HepG2 (cell line): ENCODE measurements around the gene PRR29. TPM values are rescaled to one million over a fixed set of nuclear protein-coding genes. Genes with fewer than 3 reads are reported as not detected.

Experiments
- DNMT3B ChIP-seq: conservative IDR thresholded peaks from 2 replicates; pipeline ENCODE4 v1.6.1; 2016; ENCODE audit warnings: missing biosample characterization, control low read depth
- KDM1A ChIP-seq: IDR thresholded peaks from 2 replicates; pipeline ENCODE4 v1.6.1; 2016; ENCODE audit warnings: missing compliant biosample characterization
- MAFF ChIP-seq: IDR thresholded peaks from 2 replicates; pipeline ENCODE4 v1.6.1; 2011; ENCODE audit warnings: low read depth, low read length, improper control_type of control experiment
- MEIS2 ChIP-seq: sonication (generic); formaldehyde crosslinking; IDR thresholded peaks from 2 replicates; pipeline ENCODE4 v1.9.0; 2021; ENCODE audit warnings: mild to moderate bottlenecking, missing genetic modification reagents
- RORA ChIP-seq: sonication (generic); formaldehyde crosslinking; IDR thresholded peaks from 2 replicates; pipeline ENCODE4 v1.5.0; 2020; ENCODE audit warnings: mild to moderate bottlenecking, missing genetic modification reagents, moderate library complexity
- SMAD9 ChIP-seq: sonication (generic); formaldehyde crosslinking; IDR thresholded peaks from 2 replicates; pipeline ENCODE4 v1.5.1; 2020; ENCODE audit warnings: mild to moderate bottlenecking, missing genetic modification reagents
- ZFY ChIP-seq: sonication (generic); formaldehyde crosslinking; IDR thresholded peaks from 2 replicates; pipeline ENCODE4 v1.4.0; 2020; ENCODE audit warnings: missing genetic modification reagents
- ZNF136 ChIP-seq: sonication (generic); formaldehyde crosslinking; IDR thresholded peaks from 2 replicates; pipeline ENCODE4 v1.8.1; 2022; ENCODE audit warnings: low read depth, mild to moderate bottlenecking, moderate library complexity, missing genetic modification reagents
- ZNF7 ChIP-seq: IDR thresholded peaks from 2 replicates; pipeline ENCODE4 v1.6.1; 2016; ENCODE audit warnings: missing biosample characterization, missing genetic modification reagents
- ZNF749 ChIP-seq: sonication (generic); formaldehyde crosslinking; IDR thresholded peaks from 2 replicates; pipeline ENCODE4 v1.8.0; 2022; ENCODE audit warnings: mild to moderate bottlenecking, missing genetic modification reagents, moderate library complexity, borderline replicate concordance
- ZNF75D ChIP-seq: sonication (generic); formaldehyde crosslinking; IDR thresholded peaks from 2 replicates; pipeline ENCODE4 v1.8.1; 2023; ENCODE audit warnings: missing genetic modification reagents, mild to moderate bottlenecking, borderline replicate concordance
- ZNF777 ChIP-seq: sonication (generic); formaldehyde crosslinking; IDR thresholded peaks from 2 replicates; pipeline ENCODE4 v1.4.0; 2020; ENCODE audit warnings: missing genetic modification reagents
- ZSCAN31 ChIP-seq: sonication (generic); formaldehyde crosslinking; IDR thresholded peaks from 2 replicates; pipeline ENCODE4 v1.5.0; 2020; ENCODE audit warnings: low read depth, mild to moderate bottlenecking, missing genetic modification reagents
- ZSCAN9 ChIP-seq: IDR thresholded peaks from 2 replicates; pipeline ENCODE4 v1.6.1; 2016; ENCODE audit warnings: borderline replicate concordance
- polyA plus RNA-seq, 8 experiments: library from polyadenylated mRNA; depleted of rRNA in 3 of 8; stranded (reverse) in 7 of 8; unstranded in 1 of 8; fragments of >200 nt; fragmentation: Illumina TruSeq in 4 of 8; extraction: Trizol in 4 of 8; gene quantifications; 2 replicates each; pipeline versions ENCODE4 v1.2.1 to v1.2.3, GENCODE V29; 2011 to 2016; ENCODE audit warnings: low read depth in 4 of 8, missing spikeins in 1 of 8, mixed read lengths in 1 of 8; ENCODE audit not compliant: insufficient read depth in 1 of 8
- total RNA-seq, 5 experiments: library from RNA; depleted of rRNA; stranded (reverse); fragments of >200 nt; fragmentation: Illumina TruSeq; extraction: Trizol; gene quantifications; 2 replicates each; pipeline ENCODE4 v1.2.3, GENCODE V29; 2016; ENCODE audit warnings: low read depth in 1 of 5
- TF ChIP-seq, protein P1 (sequence below): sonication (generic); formaldehyde crosslinking; IDR thresholded peaks from 2 replicates; pipeline ENCODE4 v1.8.1; 2023; ENCODE audit warnings: mild to moderate bottlenecking, inconsistent platforms, moderate library complexity, missing genetic modification reagents, borderline replicate concordance
- TF ChIP-seq, protein P2 (sequence below): sonication (generic); formaldehyde crosslinking; IDR thresholded peaks from 2 replicates; pipeline ENCODE4 v1.4.0; 2020; ENCODE audit warnings: missing genetic modification reagents, borderline replicate concordance
- TF ChIP-seq, protein P3 (sequence below): sonication (generic); formaldehyde crosslinking; IDR thresholded peaks from 2 replicates; pipeline ENCODE4 v1.4.0; 2020; ENCODE audit warnings: missing genetic modification reagents, borderline replicate concordance
- TF ChIP-seq, protein P4 (sequence below), 2 experiments: sonication (generic) in 1 of 2; formaldehyde crosslinking in 1 of 2; IDR thresholded peaks; 2 replicates each; pipeline versions ENCODE4 v1.4.0 to v1.6.1; 2018 to 2020; ENCODE audit warnings: missing genetic modification reagents in 2 of 2, borderline replicate concordance in 1 of 2, low read depth in 1 of 2, mild to moderate bottlenecking in 1 of 2, missing biosample characterization in 1 of 2
- TF ChIP-seq, protein P5 (sequence below): sonication (generic); formaldehyde crosslinking; IDR thresholded peaks from 2 replicates; pipeline ENCODE4 v1.8.0; 2022; ENCODE audit warnings: mild to moderate bottlenecking, missing genetic modification reagents; ENCODE audit not compliant: insufficient replicate concordance

Gene PRR29
- total and polyA plus RNA-seq, 2 of the 13 experiments (the other 11 are each of a cell fraction or from before 2014, with no cell fraction given), result 0.07 to 0.20 TPM

DNA sequence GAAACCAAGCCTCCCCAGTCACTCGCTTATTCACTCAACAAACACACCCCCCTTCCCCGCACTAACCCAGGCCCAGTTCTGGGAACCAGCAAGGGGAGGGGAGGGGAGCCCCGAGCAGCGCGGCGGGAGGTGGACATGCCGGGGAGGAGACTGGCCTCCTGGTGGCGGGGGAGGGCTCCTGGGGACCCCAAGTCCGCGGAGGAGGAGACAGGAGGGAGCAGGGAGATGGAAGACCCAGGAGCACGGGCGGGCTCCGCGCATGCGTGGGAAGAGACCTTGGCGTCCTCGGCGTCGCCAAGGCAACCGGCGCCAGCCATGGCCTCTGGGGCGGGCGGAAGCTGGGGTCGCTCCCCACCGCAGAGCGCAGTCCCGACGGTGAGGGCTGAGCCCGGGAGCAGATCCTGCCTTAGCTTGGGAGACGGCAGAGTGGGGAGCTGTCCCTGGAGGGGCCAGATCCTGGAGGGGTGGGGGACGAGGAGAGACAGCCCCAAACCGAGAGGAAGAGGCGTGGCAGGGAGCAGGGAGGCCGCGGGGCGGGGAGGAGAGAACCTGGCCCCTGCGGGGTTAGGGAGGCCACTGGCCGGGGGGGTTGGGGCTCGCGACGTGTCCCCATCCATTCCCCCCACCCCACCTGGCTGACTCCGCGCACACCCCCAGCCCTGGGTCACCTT is at the start of gene PRR29 (continued):
- TF ChIP-seq ZSCAN9 (CRISPR knock-in tag), result no peak
- TF ChIP-seq, protein P1, sequence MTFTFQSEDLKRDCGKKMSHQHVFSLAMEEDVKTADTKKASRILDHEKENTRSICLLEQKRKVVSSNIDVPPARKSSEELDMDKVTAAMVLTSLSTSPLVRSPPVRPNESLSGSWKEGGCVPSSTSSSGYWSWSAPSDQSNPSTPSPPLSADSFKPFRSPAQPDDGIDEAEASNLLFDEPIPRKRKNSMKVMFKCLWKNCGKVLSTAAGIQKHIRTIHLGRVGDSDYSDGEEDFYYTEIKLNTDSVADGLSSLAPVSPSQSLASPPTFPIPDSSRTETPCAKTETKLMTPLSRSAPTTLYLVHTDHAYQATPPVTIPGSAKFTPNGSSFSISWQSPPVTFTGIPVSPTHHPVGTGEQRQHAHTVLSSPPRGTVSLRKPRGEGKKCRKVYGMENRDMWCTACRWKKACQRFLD (CRISPR knock-in tag), result no peak
- no peak for TF ChIP-seq ZSCAN31 (CRISPR knock-in tag)
- no peak for TF ChIP-seq ZNF7 (CRISPR knock-in tag)
- TF ChIP-seq, protein P2, sequence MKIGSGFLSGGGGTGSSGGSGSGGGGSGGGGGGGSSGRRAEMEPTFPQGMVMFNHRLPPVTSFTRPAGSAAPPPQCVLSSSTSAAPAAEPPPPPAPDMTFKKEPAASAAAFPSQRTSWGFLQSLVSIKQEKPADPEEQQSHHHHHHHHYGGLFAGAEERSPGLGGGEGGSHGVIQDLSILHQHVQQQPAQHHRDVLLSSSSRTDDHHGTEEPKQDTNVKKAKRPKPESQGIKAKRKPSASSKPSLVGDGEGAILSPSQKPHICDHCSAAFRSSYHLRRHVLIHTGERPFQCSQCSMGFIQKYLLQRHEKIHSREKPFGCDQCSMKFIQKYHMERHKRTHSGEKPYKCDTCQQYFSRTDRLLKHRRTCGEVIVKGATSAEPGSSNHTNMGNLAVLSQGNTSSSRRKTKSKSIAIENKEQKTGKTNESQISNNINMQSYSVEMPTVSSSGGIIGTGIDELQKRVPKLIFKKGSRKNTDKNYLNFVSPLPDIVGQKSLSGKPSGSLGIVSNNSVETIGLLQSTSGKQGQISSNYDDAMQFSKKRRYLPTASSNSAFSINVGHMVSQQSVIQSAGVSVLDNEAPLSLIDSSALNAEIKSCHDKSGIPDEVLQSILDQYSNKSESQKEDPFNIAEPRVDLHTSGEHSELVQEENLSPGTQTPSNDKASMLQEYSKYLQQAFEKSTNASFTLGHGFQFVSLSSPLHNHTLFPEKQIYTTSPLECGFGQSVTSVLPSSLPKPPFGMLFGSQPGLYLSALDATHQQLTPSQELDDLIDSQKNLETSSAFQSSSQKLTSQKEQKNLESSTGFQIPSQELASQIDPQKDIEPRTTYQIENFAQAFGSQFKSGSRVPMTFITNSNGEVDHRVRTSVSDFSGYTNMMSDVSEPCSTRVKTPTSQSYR (CRISPR knock-in tag), result no peak; the same call in 1 of the 2 replicates
- TF ChIP-seq, protein P3, sequence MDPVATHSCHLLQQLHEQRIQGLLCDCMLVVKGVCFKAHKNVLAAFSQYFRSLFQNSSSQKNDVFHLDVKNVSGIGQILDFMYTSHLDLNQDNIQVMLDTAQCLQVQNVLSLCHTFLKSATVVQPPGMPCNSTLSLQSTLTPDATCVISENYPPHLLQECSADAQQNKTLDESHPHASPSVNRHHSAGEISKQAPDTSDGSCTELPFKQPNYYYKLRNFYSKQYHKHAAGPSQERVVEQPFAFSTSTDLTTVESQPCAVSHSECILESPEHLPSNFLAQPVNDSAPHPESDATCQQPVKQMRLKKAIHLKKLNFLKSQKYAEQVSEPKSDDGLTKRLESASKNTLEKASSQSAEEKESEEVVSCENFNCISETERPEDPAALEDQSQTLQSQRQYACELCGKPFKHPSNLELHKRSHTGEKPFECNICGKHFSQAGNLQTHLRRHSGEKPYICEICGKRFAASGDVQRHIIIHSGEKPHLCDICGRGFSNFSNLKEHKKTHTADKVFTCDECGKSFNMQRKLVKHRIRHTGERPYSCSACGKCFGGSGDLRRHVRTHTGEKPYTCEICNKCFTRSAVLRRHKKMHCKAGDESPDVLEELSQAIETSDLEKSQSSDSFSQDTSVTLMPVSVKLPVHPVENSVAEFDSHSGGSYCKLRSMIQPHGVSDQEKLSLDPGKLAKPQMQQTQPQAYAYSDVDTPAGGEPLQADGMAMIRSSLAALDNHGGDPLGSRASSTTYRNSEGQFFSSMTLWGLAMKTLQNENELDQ, result no peak
- TF ChIP-seq KDM1A (CRISPR knock-in tag), result no peak
- TF ChIP-seq SMAD9 (CRISPR knock-in tag), result no peak
- TF ChIP-seq, protein P4, sequence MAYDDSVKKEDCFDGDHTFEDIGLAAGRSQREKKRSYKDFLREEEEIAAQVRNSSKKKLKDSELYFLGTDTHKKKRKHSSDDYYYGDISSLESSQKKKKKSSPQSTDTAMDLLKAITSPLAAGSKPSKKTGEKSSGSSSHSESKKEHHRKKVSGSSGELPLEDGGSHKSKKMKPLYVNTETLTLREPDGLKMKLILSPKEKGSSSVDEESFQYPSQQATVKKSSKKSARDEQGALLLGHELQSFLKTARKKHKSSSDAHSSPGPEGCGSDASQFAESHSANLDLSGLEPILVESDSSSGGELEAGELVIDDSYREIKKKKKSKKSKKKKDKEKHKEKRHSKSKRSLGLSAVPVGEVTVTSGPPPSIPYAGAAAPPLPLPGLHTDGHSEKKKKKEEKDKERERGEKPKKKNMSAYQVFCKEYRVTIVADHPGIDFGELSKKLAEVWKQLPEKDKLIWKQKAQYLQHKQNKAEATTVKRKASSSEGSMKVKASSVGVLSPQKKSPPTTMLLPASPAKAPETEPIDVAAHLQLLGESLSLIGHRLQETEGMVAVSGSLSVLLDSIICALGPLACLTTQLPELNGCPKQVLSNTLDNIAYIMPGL (CRISPR knock-in tag; IDR thresholded peaks at IDR 0.05; ENCODE audit: borderline replicate concordance in 1 of 2, low read depth in 1 of 2), result no peak
- TF ChIP-seq DNMT3B (CRISPR knock-in tag), result no peak
- TF ChIP-seq ZFY (CRISPR knock-in tag), result no peak
- TF ChIP-seq ZNF136 (CRISPR knock-in tag), result no peak
- TF ChIP-seq, protein P5, sequence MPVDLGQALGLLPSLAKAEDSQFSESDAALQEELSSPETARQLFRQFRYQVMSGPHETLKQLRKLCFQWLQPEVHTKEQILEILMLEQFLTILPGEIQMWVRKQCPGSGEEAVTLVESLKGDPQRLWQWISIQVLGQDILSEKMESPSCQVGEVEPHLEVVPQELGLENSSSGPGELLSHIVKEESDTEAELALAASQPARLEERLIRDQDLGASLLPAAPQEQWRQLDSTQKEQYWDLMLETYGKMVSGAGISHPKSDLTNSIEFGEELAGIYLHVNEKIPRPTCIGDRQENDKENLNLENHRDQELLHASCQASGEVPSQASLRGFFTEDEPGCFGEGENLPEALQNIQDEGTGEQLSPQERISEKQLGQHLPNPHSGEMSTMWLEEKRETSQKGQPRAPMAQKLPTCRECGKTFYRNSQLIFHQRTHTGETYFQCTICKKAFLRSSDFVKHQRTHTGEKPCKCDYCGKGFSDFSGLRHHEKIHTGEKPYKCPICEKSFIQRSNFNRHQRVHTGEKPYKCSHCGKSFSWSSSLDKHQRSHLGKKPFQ (CRISPR knock-in tag), result no peak
- no peak for TF ChIP-seq MEIS2 (CRISPR knock-in tag)
- no peak for TF ChIP-seq MAFF
- TF ChIP-seq ZNF75D (CRISPR knock-in tag), result no peak
- TF ChIP-seq ZNF749 (CRISPR knock-in tag), result no peak
- no peak for TF ChIP-seq RORA (CRISPR knock-in tag)
- peak; percentile 87 for TF ChIP-seq ZNF777
